HS-5 (cell line): ENCODE measurements around the gene ROR2.
"Not testable (repeated sequence)": the region's sequence is repeated elsewhere in the genome, so short reads cannot be mapped to it uniquely, and the experiment has no call there.

ENCODE experiments used
- DNase-seq: peaks from one replicate; pipeline ENCODE4 v3.0.0-alpha.2; 2012; ENCODE audit warnings: low read depth

ROR2 gene

DNA sequence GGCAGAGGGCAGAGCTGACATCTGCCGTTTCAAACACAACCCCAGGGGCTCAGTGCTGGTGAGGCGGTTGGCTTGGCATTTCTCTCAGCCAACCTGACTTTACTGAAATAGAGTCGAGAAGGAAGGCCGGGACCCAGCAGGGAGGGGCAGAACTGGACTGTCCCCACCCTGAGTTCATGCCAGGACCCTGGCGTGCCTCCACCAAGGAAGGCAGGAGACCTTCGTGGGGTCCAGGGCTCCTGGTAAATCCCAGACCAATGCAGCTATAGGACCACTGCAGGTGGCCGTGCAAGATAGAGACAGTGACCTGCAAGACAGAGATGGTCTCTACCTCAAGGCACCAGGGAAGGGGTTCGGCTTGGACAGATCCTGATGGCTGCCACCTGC lies 132.9 kb downstream of the ROR2 start:
- DNase-seq: no peak

DNA sequence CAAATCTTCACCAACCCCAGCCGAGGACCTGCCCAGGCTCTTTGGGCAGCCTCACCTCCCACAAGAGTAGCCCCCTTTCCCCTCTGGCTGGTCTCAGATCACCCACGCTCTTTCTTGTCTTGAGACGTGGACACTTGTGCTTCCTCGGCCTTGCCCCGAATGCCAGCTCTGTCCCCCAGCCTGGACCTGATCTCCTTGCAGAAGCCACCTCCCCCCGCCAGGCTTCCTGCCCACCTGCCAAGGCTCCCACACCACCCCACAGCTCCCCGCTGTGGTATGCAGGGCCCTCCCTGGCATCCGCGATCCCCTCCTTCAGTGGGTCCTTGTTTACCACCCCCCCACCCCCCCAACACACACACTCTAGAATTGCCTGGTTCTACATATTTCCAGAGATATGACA lies 133.7 kb downstream of the ROR2 start:
- DNase-seq: no peak

DNA sequence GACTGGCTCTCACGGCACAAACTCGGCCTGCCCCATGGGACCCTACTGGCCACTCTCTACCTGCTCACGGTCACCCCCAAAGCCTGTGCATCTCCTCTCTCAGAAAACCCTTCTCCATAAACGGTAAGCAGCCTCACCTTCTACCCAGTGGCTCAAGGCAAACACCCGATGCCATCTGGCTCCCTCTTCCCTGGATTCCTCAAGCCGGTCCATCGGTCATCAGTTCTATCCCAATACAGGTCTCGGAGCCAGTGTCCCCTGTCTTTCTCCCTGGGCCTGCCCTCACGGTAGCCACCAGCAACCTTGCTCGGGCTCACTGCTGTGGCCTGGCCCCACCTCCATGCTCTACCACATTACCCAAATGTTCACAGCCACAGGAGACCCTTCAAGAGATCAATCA lies 134.1 kb downstream of the ROR2 start:
- no peak for DNase-seq

DNA sequence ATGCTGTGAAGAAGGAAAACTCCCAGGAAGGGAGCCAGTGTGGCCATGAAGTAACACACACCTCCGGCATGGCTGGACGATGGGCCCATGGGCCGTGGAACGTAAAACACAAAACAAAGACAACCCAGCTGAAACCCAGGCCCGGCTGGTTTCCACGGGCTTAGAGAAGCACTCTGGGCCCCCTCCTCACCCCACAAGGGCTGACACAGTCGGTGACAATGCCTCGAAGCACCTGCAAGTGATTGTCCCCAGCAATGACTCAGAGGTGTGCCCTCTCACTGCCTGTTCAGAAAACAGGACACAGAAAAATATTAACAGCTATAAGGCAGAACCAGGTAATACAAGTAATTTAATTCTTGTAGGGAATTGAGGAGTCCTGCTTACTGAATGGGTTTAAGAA lies 135.3 kb downstream of the ROR2 start:
- no peak for DNase-seq

DNA sequence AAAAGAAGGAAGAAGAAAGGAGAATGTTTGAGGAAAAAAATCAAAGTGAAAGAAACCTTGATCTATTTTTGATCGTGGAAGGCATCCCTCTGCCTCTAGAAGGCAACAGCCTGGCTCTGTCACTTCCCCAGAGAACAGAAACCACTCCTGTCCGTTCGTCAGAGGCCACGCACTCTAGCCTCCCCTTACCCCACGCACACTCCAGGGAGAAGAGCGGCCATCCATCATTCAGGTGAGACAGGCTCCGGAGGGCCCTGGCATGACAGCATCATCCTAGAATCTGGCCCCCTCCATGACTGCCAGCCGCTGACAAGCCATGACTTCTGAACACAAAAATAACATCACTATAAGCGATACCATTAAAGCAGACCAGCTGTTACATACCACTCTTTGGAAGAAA lies 135.8 kb downstream of the ROR2 start:
- DNase-seq: no peak

DNA sequence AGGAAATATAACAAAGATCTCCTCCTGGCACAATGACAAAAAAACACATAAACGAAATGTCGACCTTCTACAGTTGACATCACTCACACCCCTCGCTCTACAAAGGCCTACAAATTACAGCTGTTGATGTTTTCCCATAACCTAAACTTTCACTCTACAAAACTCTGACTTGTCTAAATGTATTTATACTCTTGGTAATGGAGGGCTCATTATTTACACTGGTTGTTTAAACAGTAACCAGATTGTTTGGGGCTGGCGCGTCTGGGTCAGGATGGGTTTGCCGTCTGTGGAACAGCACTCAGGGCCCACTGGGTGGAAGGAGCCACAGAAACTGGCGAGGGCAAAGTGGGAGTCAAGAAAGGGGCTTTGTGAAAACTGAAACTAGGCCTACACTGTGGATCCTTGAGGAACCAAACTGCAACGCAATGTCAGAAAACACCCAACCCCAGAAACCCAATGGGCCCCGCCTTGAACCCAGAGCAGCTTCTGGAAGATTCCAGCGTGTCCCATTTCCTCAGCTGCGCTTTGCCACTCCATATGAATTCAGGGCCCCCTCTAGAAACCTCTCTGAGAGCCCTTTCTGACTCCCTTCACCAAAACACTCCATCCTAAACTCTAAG lies 136.7 kb downstream of the ROR2 start:
- no peak for DNase-seq

DNA sequence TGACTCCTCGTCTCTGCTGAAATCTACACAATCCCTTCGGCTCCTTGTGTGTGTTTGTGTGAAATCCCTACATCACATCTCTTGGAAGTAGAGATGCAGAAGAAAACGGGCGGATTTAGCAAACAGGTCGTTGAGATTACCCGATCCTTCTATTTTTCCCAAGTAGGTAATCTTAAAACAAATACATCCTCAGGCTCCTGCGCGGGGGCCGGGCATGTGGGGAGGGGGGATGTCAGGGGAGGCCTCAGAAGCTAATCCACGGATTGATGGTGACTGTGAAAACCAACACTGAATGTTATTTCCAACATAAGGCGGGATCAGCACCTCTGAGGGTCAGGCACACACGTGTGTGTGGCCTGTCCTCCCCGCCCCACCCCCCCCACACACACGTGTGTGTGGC lies 137.8 kb downstream of the ROR2 start:
- no peak for DNase-seq

DNA sequence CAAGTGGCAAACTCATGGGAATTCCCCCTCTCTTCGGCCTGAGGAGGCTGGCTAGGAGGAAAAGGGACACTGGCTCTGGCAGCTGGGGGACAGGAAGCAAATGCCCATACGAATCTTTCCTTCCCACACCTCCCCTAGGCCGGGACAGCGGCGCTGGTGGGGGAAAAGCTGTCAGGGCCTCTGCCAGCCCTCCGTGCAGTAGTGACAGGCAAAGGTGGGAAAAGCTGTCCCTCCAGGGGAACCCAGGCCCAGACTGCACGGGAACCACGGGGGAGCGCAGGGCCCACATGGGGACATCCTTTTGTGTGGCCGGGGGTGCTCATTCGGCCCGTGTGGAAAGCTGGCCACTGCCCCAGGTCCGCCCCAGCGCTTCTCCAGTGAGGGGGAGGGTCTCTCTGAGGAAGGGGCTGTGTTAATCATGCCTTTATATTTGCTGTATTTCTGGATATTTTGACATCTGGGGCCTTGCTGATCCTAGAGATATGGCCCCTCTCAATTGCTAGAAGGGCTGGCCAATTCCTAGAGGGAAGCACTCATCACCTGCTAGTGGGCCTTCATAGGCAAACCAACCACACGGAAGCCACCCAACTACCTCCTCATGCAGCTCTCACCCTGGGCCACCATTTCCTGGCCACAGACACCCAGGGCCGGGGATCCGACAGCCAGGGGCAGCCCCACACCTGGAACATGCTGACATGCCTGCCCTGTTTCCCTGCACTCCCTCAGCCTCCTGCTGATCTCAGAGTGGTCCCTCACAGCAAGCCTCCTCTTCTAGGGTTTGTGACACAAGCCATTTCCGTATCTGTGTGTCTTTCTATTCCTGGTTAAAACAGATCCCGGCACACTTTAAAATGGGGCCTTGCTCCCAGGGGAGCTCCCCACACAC lies 138.8 kb downstream of the ROR2 start:
- DNase-seq: no peak

DNA sequence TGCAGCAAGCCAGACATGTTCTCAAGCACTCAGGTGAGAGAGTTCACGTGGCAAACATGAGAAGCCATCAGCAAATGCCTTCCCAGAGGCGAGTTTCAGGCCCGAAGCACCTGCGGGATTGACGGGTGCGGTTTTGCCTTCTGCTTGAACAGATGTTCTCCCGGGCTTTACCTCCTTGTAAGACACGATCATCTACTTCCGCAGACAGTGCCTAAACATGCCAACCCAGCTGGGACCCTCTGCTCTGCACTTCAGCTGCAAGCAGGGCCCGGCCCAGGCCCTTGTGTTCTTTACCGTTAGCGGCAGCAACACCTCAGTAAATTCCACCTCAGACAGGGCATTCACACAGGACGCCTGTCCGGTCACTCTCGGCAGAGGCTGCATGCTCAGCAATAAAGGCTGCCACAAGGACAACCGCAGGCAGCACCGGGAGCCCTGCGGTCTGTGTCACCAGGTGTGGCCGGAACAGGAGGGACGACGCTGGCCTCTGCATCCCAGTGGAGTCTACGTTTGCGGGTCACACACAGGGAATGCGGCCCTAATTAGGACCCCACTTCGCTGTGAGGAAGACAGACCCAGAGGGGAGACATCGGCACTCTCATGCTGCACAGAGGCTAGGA lies 139.6 kb downstream of the ROR2 start:
- no peak for DNase-seq

DNA sequence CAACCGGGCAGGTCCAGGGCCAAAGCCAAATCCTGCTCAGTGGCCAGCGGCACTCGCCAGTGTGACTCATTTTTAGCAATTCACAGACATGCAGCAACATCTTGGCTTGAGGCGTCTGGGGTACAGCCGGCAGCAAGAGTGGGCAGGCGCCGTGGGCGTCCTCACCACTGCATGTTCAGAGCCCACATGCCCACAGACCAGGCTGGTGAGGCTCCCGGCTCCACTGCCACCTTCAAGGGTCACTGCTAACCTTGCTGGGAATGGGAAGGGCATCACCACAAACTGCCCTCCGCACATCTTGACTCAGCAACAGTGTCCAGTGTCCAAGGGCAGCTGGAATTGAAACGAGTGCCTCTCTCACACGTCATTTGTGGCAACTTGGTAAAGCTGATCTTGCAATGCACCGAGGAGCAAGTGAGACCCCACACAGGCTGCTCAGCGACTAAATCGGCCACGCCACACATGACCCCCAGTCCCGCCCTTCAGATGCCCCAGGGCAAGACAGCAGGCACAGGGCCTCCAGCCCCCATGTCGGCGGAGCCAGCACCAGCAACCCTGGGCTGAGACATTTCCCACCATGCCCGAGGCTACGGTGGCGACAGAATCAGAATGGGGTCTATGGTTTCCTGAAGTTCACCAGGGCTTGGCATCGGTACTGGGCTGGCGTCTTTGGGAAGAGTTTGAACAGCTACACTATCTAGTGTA lies 140.3 kb downstream of the ROR2 start:
- DNase-seq: no peak

DNA sequence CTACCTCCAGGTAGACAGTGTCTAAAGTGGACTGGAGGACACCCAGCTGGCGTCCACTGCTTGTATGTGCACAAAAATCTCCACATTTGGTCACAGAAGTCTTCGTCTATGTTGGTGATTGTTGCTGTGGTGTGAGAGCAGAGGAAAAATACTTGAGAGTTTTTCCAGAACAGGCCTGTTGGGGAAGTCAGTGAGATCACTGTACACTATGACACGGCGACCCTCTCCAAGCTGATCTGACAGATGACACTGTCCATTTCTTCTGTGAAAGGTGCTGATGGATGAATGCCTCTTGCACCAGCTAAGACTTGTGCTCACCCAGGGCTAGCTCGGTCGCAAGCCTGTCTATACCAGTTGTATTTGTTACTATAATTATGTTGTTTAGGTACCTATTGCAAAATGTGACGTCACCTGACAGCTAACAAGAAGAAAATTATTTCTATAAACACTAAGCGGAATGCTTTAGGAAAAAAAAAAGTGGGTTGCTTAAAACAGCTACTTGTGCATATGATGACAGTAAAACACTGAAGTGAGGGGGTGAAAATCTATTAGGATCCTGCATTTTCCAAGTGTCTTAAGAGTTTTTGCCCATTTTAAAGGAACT lies 142.3 kb downstream of the ROR2 start:
- no peak for DNase-seq

DNA sequence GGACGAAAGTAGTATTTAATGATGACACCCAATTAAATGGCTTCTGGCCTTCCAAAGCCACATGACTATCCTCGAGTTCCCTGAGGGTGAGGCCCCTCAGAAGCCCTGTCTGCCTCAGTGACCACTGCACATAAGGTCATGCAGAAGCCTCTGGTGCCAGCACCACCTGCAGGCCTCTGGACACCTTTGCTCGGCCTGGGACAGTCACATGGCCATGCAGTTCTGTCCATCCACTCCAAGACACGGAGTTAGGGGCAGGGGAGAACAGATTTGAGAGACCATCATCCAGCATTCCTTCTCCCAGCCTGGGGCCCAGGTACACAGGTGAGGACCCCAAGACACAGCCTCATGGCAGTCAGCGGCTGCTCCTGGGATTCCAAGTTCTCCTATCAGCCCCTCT lies 145.0 kb downstream of the ROR2 start:
- no peak for DNase-seq

DNA sequence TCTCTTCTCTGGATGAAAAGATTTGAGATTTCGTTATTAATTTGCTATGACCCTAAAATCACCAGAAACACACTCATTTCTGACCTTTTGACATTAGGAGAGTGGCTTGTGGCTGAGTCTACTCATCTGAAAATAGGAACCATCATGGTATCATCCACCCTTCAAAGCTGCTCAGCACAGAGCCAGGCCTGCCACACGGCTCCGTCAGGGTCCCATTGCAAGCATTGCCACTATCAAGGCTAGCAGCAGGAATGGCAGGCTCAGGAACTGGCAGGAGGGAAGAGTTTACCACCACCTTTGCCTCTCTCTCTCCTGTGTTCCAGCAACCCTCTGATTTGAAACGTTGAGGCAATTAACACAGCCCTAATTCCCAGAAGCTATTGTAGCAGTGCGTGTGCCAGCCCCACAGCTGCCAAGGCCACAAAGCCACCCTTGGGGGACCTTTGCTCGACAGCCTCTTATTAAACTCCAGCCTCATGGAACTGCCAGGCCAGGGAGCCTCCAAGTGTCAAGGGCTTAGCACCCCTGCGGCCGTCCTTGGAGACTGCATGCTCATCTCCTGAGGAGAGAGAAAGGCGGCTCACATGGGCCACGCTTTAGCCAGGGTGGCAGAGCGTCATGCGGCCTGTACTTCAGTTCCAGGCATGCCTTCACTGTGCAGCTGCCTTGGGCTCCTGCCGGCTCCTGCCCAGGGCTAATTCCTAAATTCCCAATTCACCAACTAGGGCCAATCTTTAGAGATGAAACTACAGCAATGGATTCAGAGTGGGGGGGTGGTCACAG lies 145.9 kb downstream of the ROR2 start:
- no peak for DNase-seq

DNA sequence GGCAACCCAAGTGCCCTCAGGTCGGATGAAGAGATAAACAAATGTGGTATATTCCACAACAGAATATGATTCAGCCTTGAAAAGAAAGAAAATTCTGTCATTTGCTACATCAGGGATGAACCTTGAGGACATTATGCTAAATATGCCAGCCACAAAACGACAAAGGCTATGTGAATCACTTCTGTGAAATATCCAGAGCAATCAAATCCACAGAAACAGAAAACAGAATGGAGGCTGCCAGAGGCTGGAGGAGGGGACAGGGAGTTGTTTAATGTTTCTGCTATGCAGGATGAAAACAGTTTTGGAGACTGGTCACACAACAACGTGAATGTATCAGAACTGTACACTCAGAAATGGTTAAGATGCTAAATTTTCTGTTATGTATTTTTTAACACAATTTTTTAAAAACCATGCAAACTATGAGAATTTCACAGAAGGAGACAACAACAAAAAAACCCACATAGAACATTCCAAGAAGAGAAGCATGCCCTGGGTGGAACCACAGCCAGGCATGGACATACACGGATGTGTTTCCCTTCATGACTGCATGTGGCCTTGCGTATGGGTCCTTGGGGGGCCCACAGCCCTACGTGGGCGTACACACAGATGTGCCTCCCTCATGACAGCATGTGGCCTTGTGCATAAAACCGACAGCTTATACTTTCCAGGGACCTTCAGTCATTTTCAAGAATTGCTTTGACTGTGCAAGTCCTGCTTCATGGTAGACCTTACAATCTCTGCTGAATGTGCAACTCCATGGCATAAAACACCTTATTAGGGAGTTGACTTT lies 146.7 kb downstream of the ROR2 start:
- DNase-seq: no peak

DNA sequence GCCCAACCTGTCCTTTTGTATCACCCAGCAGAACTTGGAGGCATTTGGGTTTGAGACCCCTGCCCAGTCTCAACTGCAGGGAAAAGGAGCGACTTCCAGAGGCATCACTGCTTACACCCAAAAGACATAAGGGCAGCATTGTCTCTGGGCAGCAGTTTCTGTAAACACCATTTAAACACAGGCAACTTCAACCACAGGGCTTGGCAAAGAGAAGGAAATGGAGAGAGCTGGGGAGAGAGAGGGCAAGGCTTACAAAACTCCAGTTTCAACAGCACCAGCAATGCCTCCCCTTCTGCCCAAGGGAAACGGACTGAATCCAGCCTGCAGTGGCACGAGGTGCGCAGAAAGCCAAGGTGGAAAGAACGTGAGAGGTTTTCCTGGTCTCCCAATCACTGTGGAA lies 147.6 kb downstream of the ROR2 start:
- DNase-seq: no peak

DNA sequence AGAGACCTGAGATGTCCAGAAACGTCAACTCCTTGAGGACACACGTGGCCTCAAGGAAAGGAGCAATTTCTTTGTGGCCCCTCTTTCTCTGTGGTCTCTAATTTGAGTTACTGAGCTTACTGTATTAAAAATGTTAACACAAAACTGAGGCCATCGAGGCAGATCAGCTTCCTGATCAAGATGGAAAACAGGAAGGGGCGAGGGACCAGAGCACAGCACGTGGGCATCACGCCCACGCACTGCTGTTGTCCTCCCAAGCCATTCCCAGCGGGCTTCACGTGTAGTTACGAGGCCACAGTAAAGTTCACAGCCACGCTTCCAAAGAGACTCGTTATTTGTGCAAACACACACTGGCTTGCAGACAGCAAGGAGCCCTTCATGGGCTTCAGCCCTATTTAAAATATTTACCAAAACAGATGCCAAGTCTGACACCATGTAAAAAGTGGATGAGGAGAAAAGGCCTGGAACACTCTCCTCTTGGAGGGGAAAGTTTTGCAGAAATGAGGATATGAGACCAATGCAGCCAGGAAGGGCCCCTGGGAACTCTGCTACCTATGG lies 149.5 kb downstream of the ROR2 start:
- no peak for DNase-seq

DNA sequence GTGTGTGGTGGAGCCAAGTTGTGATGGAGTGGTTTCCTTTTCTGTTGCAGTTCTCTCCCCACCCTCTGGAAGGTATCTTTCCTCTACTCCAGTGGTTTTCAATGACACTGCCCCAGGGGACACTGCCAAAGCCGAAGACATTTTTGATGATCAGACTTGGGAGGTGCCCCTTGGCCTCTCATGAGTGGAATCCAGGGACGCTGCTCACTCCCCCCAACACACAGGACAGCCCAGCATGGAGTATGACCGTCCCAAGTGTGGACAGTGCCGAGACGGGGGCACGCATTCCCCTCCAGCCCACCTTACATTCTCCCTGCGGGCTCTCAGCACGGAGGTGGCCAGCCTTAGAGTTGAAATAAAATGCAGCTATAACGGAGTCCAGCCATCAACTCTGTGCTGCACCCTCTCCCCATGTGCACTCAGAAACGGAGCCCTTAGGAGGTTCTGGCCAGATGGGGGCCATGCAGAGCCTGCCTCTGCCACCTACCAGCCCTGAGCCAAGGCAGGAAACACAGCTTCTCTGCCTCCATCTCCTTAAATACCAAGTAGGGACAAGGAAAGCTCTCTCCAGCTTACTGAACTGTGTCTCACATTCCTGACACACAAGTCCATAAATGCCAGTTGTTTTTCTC lies 150.8 kb downstream of the ROR2 start:
- no peak for DNase-seq

DNA sequence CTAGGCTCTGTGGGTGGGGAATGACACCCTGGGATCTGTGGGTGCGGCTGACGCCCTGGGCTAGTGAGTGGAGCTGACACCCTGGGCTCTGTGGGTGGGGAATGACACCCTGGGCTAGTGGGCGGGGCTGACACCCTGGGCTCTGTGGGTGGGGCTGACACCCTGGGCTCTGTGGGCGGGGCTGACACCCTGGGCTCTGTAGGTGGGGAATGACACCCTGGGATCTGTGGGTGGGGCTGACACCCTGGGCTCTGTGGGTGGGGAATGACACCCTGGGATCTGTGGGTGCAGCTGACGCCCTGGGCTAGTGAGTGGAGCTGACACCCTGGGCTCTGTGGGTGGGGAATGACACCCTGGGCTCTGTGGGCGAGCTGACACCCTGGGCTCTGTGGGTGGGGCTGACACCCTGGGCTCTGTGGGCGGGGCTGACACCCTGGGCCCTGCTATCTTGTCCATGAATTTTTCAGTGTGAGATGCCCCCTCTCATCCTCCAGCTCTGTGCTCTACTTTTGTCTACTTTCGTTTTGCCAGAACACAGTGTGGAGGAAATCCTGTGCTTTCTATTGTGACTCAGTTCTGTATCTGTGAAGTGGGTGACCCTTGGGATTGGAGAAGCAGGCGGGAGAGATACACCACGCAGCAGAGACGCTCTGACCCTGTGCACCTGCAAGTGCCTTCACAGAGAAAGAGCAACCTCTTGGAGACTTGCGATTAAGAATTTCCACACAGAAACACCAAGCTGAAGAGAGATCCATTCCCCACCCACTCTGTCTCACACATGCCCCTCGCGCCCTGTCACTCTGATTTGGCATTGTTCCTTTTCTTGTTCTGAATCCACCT lies 151.5 kb downstream of the ROR2 start:
- not testable (repeated sequence) for DNase-seq

DNA sequence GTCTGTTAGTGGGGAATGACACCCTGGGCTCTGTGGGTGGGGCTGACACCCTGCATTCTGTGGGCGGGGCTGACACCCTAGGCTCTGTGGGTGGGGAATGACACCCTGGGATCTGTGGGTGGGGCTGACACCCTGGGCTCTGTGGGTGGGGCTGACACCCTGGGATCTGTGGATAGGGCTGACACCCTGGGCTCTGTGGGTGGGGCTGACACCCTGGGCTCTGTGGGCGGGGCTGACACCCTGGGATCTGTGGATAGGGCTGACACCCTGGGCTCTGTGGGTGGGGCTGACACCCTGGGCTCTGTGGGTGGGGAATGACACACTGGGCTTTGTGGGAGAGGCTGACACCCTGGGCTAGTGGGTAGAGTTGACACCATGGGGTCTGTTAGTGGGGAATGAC lies 152.5 kb downstream of the ROR2 start:
- DNase-seq: not testable (repeated sequence)
